NCI-H446 (cell line): ENCODE results near the gene CIAO3.
A peak's percentile ranks its signal among the peaks of the same experiment; 100 is the strongest.
"Not testable (repeated sequence)": the region's sequence is repeated elsewhere in the genome, so short reads cannot be mapped to it uniquely, and the experiment has no call there.

Source experiments
- DNase-seq, 2 experiments: peaks; one replicate each; lab custom pipeline; 2025; lab: John Stamatoyannopoulos, UW

CIAO3 gene

GRCh38 chr16:740764-741505, at the start of gene CIAO3:
CIAO3 (minus strand) TSS chr16:740997; CDS start chr16:740985, 12 bp downstream.
- peak; percentile 49 to 92 for DNase-seq

- DNase-seq = no peak
Measured at GRCh38 chr16:790086-790485, 49.3 kb upstream of the CIAO3 start.

GRCh38 chr16:789191-789850, 48.5 kb upstream of the CIAO3 start:
- no peak for DNase-seq

DNA sequence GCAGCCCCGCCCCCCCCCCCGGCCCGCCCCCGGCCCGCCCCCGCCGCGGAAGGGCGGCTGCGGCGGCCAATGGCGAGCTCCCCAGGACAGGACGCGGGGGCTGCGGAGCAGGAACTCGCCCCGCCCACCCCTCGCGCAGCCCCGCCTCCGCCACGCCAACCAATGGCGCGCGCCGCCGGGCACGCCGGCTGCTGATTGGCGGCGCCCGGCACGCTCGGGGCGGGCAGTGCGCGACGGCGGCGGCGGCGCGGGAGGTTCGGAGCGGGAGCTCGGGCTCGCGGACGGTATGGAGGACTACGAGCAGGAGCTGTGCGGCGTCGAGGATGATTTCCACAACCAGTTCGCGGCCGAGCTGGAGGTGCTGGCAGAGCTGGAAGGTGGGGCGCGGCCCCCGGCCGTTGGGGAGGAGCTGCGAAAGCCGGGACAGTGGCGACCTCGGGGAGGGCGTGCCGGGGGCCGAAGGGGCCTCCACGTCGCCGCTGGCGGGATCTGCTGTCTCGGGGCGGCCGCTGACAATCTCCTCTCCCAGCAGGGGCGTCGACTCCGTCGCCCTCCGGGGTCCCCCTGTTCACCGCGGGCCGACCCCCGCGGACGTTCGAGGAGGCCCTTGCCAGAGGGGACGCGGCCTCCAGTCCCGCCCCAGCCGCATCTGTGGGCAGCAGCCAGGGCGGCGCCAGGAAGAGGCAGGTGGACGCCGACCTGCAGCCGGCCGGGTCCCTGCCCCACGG, 47.8 kb upstream of the CIAO3 start, which contains the start of gene CHTF18:
Gene CHTF18, plus strand, starts transcription at position 222 of the 728 bp plus-strand sequence. Its CDS starts 65 bp downstream, at position 287.
- DNase-seq = peak; percentile 53 to 94

DNA sequence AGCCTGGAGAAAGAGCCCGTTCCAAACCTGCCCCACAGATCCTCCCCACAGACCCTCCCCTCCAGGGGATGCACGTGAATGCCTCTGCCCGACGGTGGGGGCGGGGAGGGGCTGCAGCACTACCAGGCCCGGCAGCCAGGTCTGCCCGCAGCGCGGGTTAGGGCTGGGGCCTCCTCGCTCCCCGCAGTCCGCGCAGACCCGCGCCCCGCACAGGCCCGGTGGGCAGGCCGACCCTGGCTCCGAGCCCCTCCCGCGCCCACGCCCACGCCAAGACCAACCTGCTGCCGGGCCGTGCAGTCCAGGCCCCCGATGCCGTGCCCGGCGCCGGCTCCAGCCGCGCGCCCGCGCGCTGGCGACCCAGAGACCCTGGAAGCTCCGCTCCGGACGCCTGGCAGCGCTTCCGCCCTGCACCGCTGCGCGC, 47.2 kb upstream of the CIAO3 start, which contains the start of gene RPUSD1:
Gene RPUSD1, minus strand, starts transcription at position 404 of the 421 bp plus-strand sequence. CDS start 644 bp downstream, outside the sequence.
- DNase-seq = no peak

- no peak for DNase-seq
Measured at GRCh38 chr16:787321-787966, 46.6 kb upstream of the CIAO3 start.

GRCh38 chr16:785563-786535, 45.1 kb upstream of the CIAO3 start:
- DNase-seq = peak in 1 of 2 experiments; percentile 21

- no peak for DNase-seq
Measured at GRCh38 chr16:784431-784830, 43.6 kb upstream of the CIAO3 start.

GRCh38 chr16:783404-784161, 42.8 kb upstream of the CIAO3 start:
- DNase-seq = no peak

DNA sequence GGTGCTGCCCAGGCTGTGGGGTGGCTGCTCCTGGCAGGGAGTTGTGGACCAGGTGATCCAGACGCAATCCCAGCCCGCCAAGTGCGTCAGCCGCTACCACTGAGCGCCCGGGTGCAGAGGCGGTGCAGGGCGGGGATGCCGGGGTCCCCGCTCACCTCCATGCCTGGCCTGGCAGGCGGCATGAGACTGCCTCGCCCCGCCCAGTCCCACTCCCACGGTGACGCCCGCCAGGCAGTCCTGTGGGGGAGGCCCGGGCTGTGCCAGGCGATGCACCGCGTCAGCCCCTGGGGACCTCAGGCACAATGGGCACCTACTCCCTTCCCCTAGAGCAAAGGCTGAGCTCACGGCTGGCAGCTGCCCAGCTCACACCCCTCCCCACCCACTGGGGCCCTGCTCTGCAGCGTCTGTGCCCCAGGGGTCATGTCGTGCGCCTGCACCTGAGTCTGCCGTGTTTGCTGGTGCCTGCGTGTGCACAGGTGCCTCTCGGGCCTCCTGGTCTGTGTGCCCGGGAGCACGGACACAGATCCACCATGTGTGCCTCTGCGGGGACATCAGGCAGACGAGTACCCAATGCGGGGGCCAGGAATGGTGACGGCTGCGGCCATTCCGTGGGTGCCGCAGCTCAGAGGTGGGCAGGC, 42.1 kb upstream of the CIAO3 start:
- no peak for DNase-seq

- no peak for DNase-seq
Measured at GRCh38 chr16:782258-782657, 41.5 kb upstream of the CIAO3 start.

DNA sequence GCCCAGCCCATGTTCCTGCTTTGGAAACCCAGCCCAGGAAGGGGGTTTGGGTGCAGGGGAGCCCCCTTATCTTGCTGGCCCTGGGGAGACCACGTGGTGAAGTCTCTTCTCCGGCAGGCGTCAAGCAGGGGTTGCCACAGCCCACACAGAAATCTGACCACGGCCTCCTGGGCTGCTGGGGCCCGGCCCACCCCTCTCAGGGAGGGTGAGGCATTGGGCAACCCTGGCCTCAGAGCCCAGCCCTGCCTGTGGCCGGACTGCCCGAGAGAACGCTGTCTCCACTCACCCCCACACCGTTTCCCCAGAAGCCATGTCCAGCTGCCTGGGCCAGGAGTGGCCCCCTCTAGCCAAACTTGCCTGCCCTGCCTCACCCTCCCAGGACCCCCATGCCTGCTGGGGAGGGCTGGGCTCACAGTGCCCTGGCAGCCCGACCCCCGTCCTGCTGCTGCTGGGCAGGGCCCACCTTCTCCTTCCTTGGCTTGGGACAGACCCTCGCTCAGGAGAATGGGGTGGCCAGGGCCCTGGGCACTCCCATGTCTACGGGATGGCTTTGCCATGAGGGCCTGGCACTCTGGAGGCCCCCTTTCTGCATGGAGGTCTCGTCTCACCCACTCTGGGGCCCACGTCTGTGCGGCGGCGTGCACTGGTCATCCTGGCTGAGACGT, 40.7 kb upstream of the CIAO3 start:
- no peak for DNase-seq

GRCh38 chr16:780296-780695, 39.5 kb upstream of the CIAO3 start:
- DNase-seq = no peak

- DNase-seq = no peak
Measured at GRCh38 chr16:779561-779960, 38.8 kb upstream of the CIAO3 start.

DNA sequence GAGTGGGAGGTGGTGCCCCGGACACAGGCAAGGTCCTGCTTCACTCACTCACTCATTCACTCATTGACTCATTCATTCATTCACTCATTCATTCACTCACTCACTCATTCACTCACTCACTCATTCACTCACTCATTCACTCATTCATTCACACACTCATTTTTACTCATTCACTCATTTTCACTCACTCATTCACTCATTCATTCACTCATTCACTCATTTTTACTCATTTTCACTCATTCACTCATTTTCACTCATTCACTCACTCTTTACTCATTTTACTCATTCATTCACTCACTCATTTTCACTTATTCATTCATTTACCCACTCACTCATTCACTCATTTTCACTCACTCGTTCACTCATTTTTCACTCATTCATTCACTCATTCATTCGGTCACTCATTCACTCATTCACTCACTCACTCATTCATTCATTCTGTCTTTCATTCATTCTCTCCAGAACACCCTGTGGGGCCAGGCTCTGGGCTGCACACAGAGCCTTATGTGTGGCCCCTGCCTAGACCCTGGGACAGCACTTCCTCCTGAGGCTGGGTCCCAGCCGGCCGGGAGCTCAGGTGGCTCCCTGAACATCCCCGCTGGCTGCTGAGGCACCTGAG, 38.2 kb upstream of the CIAO3 start:
- DNase-seq = no peak

- no peak for DNase-seq
Measured at GRCh38 chr16:778447-778846, 37.6 kb upstream of the CIAO3 start.

DNA sequence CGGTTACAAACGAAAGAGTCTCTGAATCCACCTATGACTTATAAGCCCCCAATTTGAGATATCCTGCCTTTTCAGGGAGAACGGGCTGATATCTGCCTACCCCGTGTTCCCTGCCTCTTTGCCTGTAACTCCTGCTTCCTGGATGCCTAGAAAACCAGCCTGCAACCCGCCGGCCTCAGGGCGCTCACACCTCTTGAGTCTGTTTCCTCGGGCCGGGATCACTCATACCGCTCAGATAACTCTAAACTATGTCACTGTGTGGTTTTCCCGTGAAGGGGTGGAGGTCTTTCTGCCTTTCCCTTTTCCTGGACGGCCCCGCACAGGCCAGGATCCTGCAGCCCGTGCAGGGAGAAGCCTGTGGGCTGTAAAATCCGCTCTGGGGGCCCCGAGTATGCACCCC, 37.0 kb upstream of the CIAO3 start:
- no peak for DNase-seq

- no peak for DNase-seq
Measured at GRCh38 chr16:776824-777223, 36.0 kb upstream of the CIAO3 start.

DNA sequence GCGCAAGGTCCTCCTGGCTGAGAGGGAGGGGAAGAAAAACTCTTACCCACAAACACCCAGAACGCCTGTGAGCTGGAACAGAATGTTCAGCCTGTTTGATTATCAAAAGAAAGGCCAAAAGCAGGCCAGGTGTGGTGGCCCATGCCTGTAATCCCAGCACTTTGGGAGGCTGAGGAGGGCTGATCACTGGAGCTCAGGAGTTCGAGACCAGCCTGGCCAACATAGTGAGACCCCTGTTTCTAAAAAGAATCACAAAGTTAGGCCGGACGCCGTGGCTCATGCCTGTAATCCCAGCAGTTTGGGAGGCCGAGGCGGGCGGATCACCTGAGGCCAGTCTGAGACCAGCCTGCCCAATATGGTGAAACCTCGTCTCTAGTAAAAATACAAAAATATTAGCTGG, 35.5 kb upstream of the CIAO3 start:
- DNase-seq = not testable (repeated sequence)
